Measurements from ENCODE around the gene SCAMP1. TPM values are rescaled to one million over a fixed set of nuclear protein-coding genes. Genes with fewer than 3 reads are reported as not detected.

SCAMP1 gene
- total RNA-seq, 1 experiment from 2014 or later = 26.4 TPM

DNA sequence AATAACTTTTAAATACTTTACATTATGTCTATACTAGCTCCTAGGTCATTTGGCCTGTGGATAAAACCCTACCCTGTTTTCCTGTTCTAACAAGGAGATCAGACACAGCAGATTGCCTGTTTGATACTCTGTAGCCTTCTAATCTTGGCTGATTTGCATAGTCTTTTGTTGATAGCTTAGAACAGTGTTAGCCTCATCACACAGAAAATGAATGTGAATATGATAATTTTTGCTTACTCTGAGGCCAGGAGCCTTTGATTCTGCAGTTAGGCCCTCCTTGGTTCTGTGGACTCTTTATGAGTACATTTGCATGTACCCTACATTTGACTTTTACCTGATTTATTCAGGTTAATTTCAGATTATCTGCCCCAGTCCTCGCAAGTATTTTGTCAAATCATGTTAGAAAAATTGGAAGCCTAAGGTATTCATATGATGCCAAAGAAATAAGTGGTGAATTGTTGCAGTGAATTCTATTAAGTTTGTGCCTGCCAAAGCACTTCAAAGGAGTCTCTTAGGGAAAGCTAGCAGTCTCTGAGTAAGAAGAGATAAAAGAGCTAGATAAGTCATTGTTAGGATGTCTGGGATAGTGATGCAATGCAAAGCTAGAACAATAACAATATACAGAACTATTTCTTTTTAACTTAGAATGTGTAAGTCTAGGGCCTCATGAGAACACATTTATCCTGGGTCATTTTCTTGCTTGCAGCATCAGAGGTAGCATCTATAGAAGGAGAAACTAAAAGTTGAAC, 56.4 kb downstream of the SCAMP1 start:
- no peaks in the 10 kb centered on the region for H4K20me1 ChIP-seq (ENCODE audit: low read length)
- H3K4me1 ChIP-seq (ENCODE audit: insufficient read depth, low read length) = no peaks in the 10 kb centered on the region
- H3K4me2 ChIP-seq (ENCODE audit: low read length) = no peak overlapping the region
- no peak overlapping the region for H3K27ac ChIP-seq (ENCODE audit: low read length)
- no peak overlapping the region for H2AFZ ChIP-seq (ENCODE audit: low read length)
- no peak overlapping the region for H3K4me3 ChIP-seq (ENCODE audit: low read length)
- POLR2A ChIA-PET (ENCODE audit: unreplicated experiment) = no interaction called here
- no peaks in the 10 kb centered on the region for H3F3A ChIP-seq (ENCODE audit: low read length, unreplicated experiment)
- no peak for ATAC-seq
- H3K9me3 ChIP-seq (ENCODE audit: low read length) = no peaks in the 10 kb centered on the region
- H3K36me3 ChIP-seq (ENCODE audit: low read depth, low read length) = peaks cover 3% of the 10 kb centered on the region; the same call in 1 of the 2 replicates
- H3K27me3 ChIP-seq (ENCODE audit: low read length) = no peaks in the 10 kb centered on the region
- H3K9ac ChIP-seq (ENCODE audit: low read length) = no peak overlapping the region
- 0 out of 2 replicates have a peak, but pooled peaks cover 5% of the 10 kb centered on the region for H3K79me2 ChIP-seq (ENCODE audit: low read length)
- intact Hi-C loops (cut with micrococcal nuclease) = no loop called here
- H3K9me2 ChIP-seq (replicated peaks; ENCODE audit: low read length) = no peaks in the 10 kb centered on the region
- TF ChIP-seq EZH2 (IDR thresholded peaks at IDR 0.05; ENCODE audit: low read length, unreplicated experiment) = no peak
- no peak for DNase-seq
- BruUV-seq (replicated peaks) = no TSS peak
- CTCF ChIA-PET = no interaction called here

DNA sequence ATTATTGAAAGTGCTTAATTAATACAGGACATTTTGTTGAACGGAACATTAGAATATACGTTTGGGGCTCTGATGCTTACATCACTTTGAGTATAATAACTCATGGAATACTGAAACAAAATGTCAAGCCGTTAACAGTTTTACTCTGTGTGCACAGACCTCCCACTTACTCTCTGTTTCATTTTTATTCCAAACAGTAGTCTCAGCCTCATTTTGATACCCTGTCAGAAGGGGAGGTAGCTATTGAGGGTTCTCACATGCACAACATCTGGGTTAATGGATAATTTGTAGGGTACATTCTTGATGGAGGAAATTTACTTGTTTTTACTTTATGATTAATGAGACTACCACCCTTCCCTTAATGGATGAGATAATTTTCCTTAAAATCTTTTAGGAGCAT, 59.0 kb downstream of the SCAMP1 start:
- DNase-seq (no peak), ATAC-seq (no peak)
- Histone ChIP-seq H3K79me2 (ENCODE audit: low read length) (no peaks in the 10 kb centered on the region), H3K27ac (ENCODE audit: low read length) (no peak overlapping the region), H3F3A (ENCODE audit: low read length, unreplicated experiment) (no peaks in the 10 kb centered on the region), H3K4me3 (ENCODE audit: low read length) (no peak overlapping the region), H2AFZ (ENCODE audit: low read length) (no peak overlapping the region), H3K4me2 (ENCODE audit: low read length) (no peak overlapping the region), H3K9me3 (ENCODE audit: low read length) (no peaks in the 10 kb centered on the region), H3K9me2 (replicated peaks; ENCODE audit: low read length) (no peaks in the 10 kb centered on the region), H3K9ac (ENCODE audit: low read length) (no peak overlapping the region), H4K20me1 (ENCODE audit: low read length) (no peaks in the 10 kb centered on the region), H3K4me1 (ENCODE audit: insufficient read depth, low read length) (no peaks in the 10 kb centered on the region), H3K36me3 (ENCODE audit: low read depth, low read length) (peaks cover 3% of the 10 kb centered on the region; the same call in 1 of the 2 replicates), H3K27me3 (ENCODE audit: low read length) (no peaks in the 10 kb centered on the region)
- TF ChIP-seq EZH2 (IDR thresholded peaks at IDR 0.05; ENCODE audit: low read length, unreplicated experiment) = no peak
- TF ChIP-seq EZH2phosphoT487 (IDR thresholded peaks at IDR 0.05; ENCODE audit: borderline replicate concordance, low read length) = no peak
- TF ChIP-seq, protein P1, sequence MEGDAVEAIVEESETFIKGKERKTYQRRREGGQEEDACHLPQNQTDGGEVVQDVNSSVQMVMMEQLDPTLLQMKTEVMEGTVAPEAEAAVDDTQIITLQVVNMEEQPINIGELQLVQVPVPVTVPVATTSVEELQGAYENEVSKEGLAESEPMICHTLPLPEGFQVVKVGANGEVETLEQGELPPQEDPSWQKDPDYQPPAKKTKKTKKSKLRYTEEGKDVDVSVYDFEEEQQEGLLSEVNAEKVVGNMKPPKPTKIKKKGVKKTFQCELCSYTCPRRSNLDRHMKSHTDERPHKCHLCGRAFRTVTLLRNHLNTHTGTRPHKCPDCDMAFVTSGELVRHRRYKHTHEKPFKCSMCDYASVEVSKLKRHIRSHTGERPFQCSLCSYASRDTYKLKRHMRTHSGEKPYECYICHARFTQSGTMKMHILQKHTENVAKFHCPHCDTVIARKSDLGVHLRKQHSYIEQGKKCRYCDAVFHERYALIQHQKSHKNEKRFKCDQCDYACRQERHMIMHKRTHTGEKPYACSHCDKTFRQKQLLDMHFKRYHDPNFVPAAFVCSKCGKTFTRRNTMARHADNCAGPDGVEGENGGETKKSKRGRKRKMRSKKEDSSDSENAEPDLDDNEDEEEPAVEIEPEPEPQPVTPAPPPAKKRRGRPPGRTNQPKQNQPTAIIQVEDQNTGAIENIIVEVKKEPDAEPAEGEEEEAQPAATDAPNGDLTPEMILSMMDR (conservative IDR thresholded peaks at IDR 0.05; ENCODE audit: low read depth, low read length) = no peak
- intact Hi-C loops (cut with micrococcal nuclease) = no loop called here
- ChIA-PET CTCF (no interaction called here), POLR2A (ENCODE audit: unreplicated experiment) (no interaction called here)
- BruUV-seq (replicated peaks) = no TSS peak

DNA sequence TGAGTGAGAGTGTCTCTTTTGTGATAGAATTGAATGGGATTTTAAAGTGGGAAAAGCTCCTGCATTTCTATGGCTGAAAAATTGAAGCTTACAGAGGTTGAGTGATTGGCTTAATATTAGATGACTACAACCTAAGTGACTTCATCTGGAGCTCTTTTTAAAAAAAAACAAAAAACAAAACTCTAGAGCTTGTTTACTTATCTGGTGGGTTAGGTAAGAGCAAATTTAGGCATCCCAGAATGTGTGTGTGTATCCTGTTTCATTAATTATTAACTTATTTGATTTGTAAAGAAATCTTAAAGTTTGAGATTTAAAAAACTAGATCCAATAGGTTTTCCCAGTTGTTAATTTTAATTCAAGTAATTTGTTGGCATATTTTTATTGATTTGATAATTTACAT, 60.1 kb downstream of the SCAMP1 start:
- CTCF ChIA-PET = no interaction called here

More for the DNA sequence above, 60.1 kb downstream of the SCAMP1 start:
- H3K36me3 ChIP-seq (ENCODE audit: low read depth, low read length) = peaks cover 3% of the 10 kb centered on the region; the same call in 1 of the 2 replicates
- no peaks in the 10 kb centered on the region for H3K9me2 ChIP-seq (replicated peaks; ENCODE audit: low read length)
- H3K4me3 ChIP-seq (ENCODE audit: low read length) = no peak overlapping the region
- no peak overlapping the region for H3K4me2 ChIP-seq (ENCODE audit: low read length)
- intact Hi-C loops (cut with micrococcal nuclease) = no loop called here
- no peak overlapping the region for H2AFZ ChIP-seq (ENCODE audit: low read length)
- no peaks in the 10 kb centered on the region for H3F3A ChIP-seq (ENCODE audit: low read length, unreplicated experiment)
- POLR2A ChIA-PET (ENCODE audit: unreplicated experiment) = no interaction called here
- DNase-seq (no peak), ATAC-seq (no peak)
- H3K4me1 ChIP-seq (ENCODE audit: insufficient read depth, low read length) = no peaks in the 10 kb centered on the region
- H4K20me1 ChIP-seq (ENCODE audit: low read length) = no peaks in the 10 kb centered on the region
- no peaks in the 10 kb centered on the region for H3K9me3 ChIP-seq (ENCODE audit: low read length)
- no peak overlapping the region for H3K27ac ChIP-seq (ENCODE audit: low read length)
- H3K79me2 ChIP-seq (ENCODE audit: low read length) = no peaks in the 10 kb centered on the region
- no TSS peak for BruUV-seq (replicated peaks)
- TF ChIP-seq EZH2phosphoT487 (IDR thresholded peaks at IDR 0.05; ENCODE audit: borderline replicate concordance, low read length) (no peak), EZH2 (IDR thresholded peaks at IDR 0.05; ENCODE audit: low read length, unreplicated experiment) (no peak)
- TF ChIP-seq, protein P1 (conservative IDR thresholded peaks at IDR 0.05; ENCODE audit: low read depth, low read length) = no peak
- H3K27me3 ChIP-seq (ENCODE audit: low read length) = no peaks in the 10 kb centered on the region
- H3K9ac ChIP-seq (ENCODE audit: low read length) = no peak overlapping the region

Measured in PC-3 (cell line).